HepG2 (cell line): ENCODE data around the gene GNAZ. TPM values are rescaled to one million over a fixed set of nuclear protein-coding genes. Genes with fewer than 3 reads are reported as not detected.

Experiments
- ATAC-seq: fragments of 200-7000 bp; cut with Tn5 transposase; 3 replicates; pipeline ENCODE4 v1.9.1; 2020; ENCODE audit warnings: mild to moderate bottlenecking, moderate library complexity
- BruUV-seq: library from RNA; stranded (reverse); fragments of 400-500 nt; replicated peaks from 2 replicates; lab custom pipeline; 2021; lab: Mats Ljungman, UMichigan
- CTCF ChIA-PET: fragments of 300-600 bp; formaldehyde crosslinking; extraction: SDS; loops from one replicate; lab custom pipeline; 2021; ENCODE audit warnings: low total read pairs, inconsistent platforms, low intra/inter-chr PET ratio; lab: Yijun Ruan, JAX
- POLR2A ChIA-PET: fragments of 350-600 bp; sonication (Branson Sonifier 250); formaldehyde crosslinking; loops from one replicate; lab custom pipeline; 2020; ENCODE audit warnings: antibody characterized with exemption, inconsistent platforms; lab: Yijun Ruan, JAX
- DNase-seq: peaks from one replicate; pipeline ENCODE4 v3.0.0-alpha.2; 2015; ENCODE audit warnings: low spot score
- FAIRE-seq: peaks from 3 replicates; lab custom pipeline; 2011; peaks lifted over from hg19 to GRCh38; lab: Jason Lieb, UNC
- H2AFZ ChIP-seq: one replicate; pipeline ENCODE4 v1.6.1; 2011; ENCODE audit warnings: low read length, inconsistent platforms
- H3K27ac ChIP-seq: fragments of 300-600 bp; 3 replicates; pipeline ENCODE4 v1.8.0; 2011; ENCODE audit warnings: mixed run types, mild to moderate bottlenecking, mixed read lengths, low read length, inconsistent platforms; ENCODE audit not compliant: insufficient read depth; ENCODE audit errors: extremely low read length
- H3K27me3 ChIP-seq, 2 experiments: fragments of 200-600 bp in 1 of 2; 2 replicates in 1 of 2; 3 replicates in 1 of 2; pipeline versions ENCODE4 v1.6.0 to v1.8.0; 2011; ENCODE audit warnings: low read length in 2 of 2, mild to moderate bottlenecking in 2 of 2, moderate library complexity in 2 of 2, inconsistent platforms in 1 of 2; ENCODE audit not compliant: insufficient read depth in 2 of 2, control insufficient read depth in 1 of 2
- H3K36me3 ChIP-seq, 2 experiments: fragments of 200-600 bp in 1 of 2; replicated peaks in 1 of 2; 2 replicates in 1 of 2; 3 replicates in 1 of 2; pipeline versions ENCODE4 v1.5.1 to v1.8.0; 2011; ENCODE audit warnings: low read length in 2 of 2, inconsistent platforms in 1 of 2; ENCODE audit not compliant: insufficient read depth in 2 of 2, control insufficient read depth in 1 of 2
- H3K4me1 ChIP-seq: 2 replicates; pipeline ENCODE4 v1.5.1; 2012; ENCODE audit warnings: low read length, inconsistent platforms; ENCODE audit not compliant: insufficient read depth
- H3K4me2 ChIP-seq: 2 replicates; pipeline ENCODE4 v1.6.0; 2011; ENCODE audit warnings: low read depth, low read length, inconsistent platforms
- H3K4me3 ChIP-seq, 3 experiments: fragments of 200-600 bp in 1 of 3; sonication (generic), shearing (Covaris generic) in 1 of 3; replicated peaks in 1 of 3; 2 replicates each; pipeline ENCODE4 v1.5.1; 2011 to 2016; ENCODE audit warnings: low read length in 3 of 3, inconsistent platforms in 2 of 3, low read depth in 2 of 3, mild to moderate bottlenecking in 2 of 3, control low read depth in 1 of 3, mixed read lengths in 1 of 3; ENCODE audit not compliant: insufficient read depth in 1 of 3
- H3K79me2 ChIP-seq: one replicate; pipeline ENCODE4 v1.6.1; 2011; ENCODE audit warnings: low read length, inconsistent platforms; ENCODE audit not compliant: insufficient read depth
- H3K9ac ChIP-seq: 2 replicates; pipeline ENCODE4 v1.6.0; 2011; ENCODE audit warnings: mild to moderate bottlenecking, low read depth, low read length, inconsistent platforms; ENCODE audit not compliant: insufficient read depth
- H3K9me3 ChIP-seq: 2 replicates; pipeline ENCODE4 v1.5.1; 2012; ENCODE audit warnings: mild to moderate bottlenecking, low read length
- H4K20me1 ChIP-seq: 2 replicates; pipeline ENCODE4 v1.6.0; 2011; ENCODE audit warnings: inconsistent platforms, mild to moderate bottlenecking, low read length, moderate library complexity; ENCODE audit not compliant: insufficient read depth
- CBX2 ChIP-seq, 2 experiments: fragments of 200-600 bp in 1 of 2; sonication (generic); formaldehyde crosslinking in 1 of 2; IDR thresholded peaks; 2 replicates each; pipeline versions ENCODE4 v1.7.0 to v1.8.1; 2018 to 2022; ENCODE audit warnings: low read depth in 2 of 2, low read length in 1 of 2, mild to moderate bottlenecking in 1 of 2, missing genetic modification reagents in 1 of 2
- CREB1 ChIP-seq, 2 experiments: fragments of 450-650 bp in 1 of 2; IDR thresholded peaks; 2 replicates each; pipeline ENCODE4 v1.6.1; 2016 to 2017; ENCODE audit warnings: control low read depth in 1 of 2, mild to moderate bottlenecking in 1 of 2, missing compliant biosample characterization in 1 of 2, missing genetic modification characterization in 1 of 2
- JARID2 ChIP-seq: sonication (generic); formaldehyde crosslinking; IDR thresholded peaks from 2 replicates; pipeline ENCODE4 v1.8.1; 2023; ENCODE audit warnings: missing genetic modification reagents, inconsistent platforms; ENCODE audit not compliant: insufficient replicate concordance
- TOE1 ChIP-seq: sonication (generic); formaldehyde crosslinking; IDR thresholded peaks from 2 replicates; pipeline ENCODE4 v1.4.0; 2020; ENCODE audit warnings: mild to moderate bottlenecking, missing genetic modification reagents
- ZHX1 ChIP-seq: sonication (generic); formaldehyde crosslinking; IDR thresholded peaks from 2 replicates; pipeline ENCODE4 v1.8.1; 2022; ENCODE audit warnings: low read depth, mild to moderate bottlenecking, missing genetic modification reagents
- ZNF841 ChIP-seq: sonication (generic); formaldehyde crosslinking; IDR thresholded peaks from 2 replicates; pipeline ENCODE4 v1.8.1; 2023; ENCODE audit warnings: missing genetic modification reagents, borderline replicate concordance
- ZNF879 ChIP-seq: sonication (generic); formaldehyde crosslinking; IDR thresholded peaks from 2 replicates; pipeline ENCODE4 v1.8.1; 2023; ENCODE audit warnings: missing genetic modification reagents
- WGBS: methylation state at CpG from one replicate; pipeline ENCODE4 v1.1.6; 2017; ENCODE audit warnings: low lambda C conversion rate; 5-methylcytosine and 5-hydroxymethylcytosine counted together
- in situ Hi-C: cut with HindIII; loops from 2 replicates; pipeline ENCODE4 v1.10.0; 2017; ENCODE audit warnings: low pct_unique_long_range_greater_than_20kb; ENCODE audit not compliant: extremely low pct_ligation_motif_present
- intact Hi-C: fragments of 100-400 bp; cut with micrococcal nuclease; formaldehyde crosslinking; loops from one replicate; pipeline ENCODE4 v1.10.0; 2022; ENCODE audit not compliant: unreplicated experiment
- polyA plus RNA-seq, 8 experiments: library from polyadenylated mRNA; depleted of rRNA in 3 of 8; stranded (reverse) in 7 of 8; unstranded in 1 of 8; fragments of >200 nt; fragmentation: Illumina TruSeq in 4 of 8; extraction: Trizol in 4 of 8; gene quantifications; 2 replicates each; pipeline versions ENCODE4 v1.2.1 to v1.2.3, GENCODE V29; 2011 to 2016; ENCODE audit warnings: low read depth in 4 of 8, missing spikeins in 1 of 8, mixed read lengths in 1 of 8; ENCODE audit not compliant: insufficient read depth in 1 of 8
- total RNA-seq, 5 experiments: library from RNA; depleted of rRNA; stranded (reverse); fragments of >200 nt; fragmentation: Illumina TruSeq; extraction: Trizol; gene quantifications; 2 replicates each; pipeline ENCODE4 v1.2.3, GENCODE V29; 2016; ENCODE audit warnings: low read depth in 1 of 5

The GNAZ gene
- total and polyA plus RNA-seq, 2 of the 13 experiments (the other 11 are each of a cell fraction or from before 2014, with no cell fraction given): 11.4 to 22.3 TPM

DNA sequence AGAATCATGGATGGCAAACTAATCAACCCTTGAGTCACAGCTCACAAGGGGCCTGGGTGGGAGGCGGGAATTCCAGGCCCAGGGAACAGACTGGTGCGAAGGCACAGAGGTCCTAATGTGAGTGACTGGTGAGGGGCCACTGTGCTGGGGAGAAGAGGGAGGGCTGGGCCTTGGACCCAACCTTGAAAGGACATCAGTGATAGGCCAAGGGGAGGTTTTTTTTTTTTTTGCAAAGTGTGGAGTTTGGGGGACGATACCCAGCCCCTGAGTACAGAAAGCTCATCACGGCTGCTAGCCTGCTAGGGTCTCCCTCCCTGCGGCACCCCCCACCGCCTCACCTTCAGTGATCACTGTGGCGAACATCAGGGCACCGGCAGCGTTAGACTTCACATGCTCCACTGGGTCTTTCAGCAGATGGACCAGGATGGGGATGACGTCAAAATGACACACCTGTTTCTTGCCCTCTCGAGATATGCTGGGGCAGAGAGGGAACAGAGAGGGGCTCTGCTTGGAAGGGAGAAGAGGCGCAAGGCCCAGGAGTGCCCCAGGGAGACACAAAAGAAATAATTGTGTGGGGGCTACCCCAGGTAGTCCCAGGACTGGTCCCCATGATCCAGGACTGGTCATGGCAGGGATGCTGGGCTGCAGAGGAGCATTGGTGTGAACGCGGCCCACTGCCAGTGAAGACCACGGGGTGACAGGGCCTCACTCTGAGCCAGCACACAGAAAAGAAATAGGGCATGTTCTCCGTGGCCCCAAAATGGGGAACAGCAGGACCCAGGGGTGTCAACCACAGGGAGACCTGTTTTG, 8.6 kb upstream of the GNAZ start:
- no peaks in the 10 kb centered on the region for H3K9me3 ChIP-seq
- no peak overlapping the region for H2AFZ ChIP-seq
- H3K4me1 ChIP-seq: no peaks in the 10 kb centered on the region
- no TSS peak for BruUV-seq
- peaks cover 2 to 64% of the 10 kb centered on the region in 2 experiments; a peak in 4 of 5 replicates for H3K27me3 ChIP-seq
- TF ChIP-seq CREB1 (IDR thresholded peaks at IDR 0.05) (peak; percentile 34; the same call in 1 of the 2 replicates), CREB1 (CRISPR knock-in tag; IDR thresholded peaks at IDR 0.05) (no peak), TOE1 (CRISPR knock-in tag) (no peak), CBX2 (IDR thresholded peaks at IDR 0.05; ENCODE audit: low read depth, low read length) (no peak), CBX2 (CRISPR knock-in tag; IDR thresholded peaks at IDR 0.05; ENCODE audit: low read depth) (no peak), ZNF841 (no peak), ZNF879 (CRISPR knock-in tag) (no peak), JARID2 (CRISPR knock-in tag) (no peak), ZHX1 (CRISPR knock-in tag) (no peak)
- H3K79me2 ChIP-seq: no peaks in the 10 kb centered on the region
- H3K36me3 ChIP-seq: no peaks in the 10 kb centered on the region
- in situ Hi-C loops: no loop called here
- POLR2A ChIA-PET: no interaction called here
- ATAC-seq: no peak
- CTCF ChIA-PET: no interaction called here
- intact Hi-C loops: loop anchor here (2.0 kb wide), 1 partner anchor 35 kb away; no protein-coding TSS in a partner anchor
- DNase-seq: no peak
- H3K4me3 ChIP-seq: no peak overlapping the region
- H3K9ac ChIP-seq: no peak overlapping the region
- H3K4me2 ChIP-seq: no peak overlapping the region
- no peak for FAIRE-seq
- 45% methylated on average over 13 of the region's 16 CpGs for WGBS
- H3K27ac ChIP-seq: no peak overlapping the region
- no peaks in the 10 kb centered on the region for H4K20me1 ChIP-seq
